Common myeloid progenitor, CD34-positive (primary cell): ENCODE measurements around the gene SH3BP2.

Experiments
- CTCF ChIA-PET: fragments of 350-600 bp; sonication (Branson Sonifier 250); formaldehyde crosslinking; loops from one replicate; lab custom pipeline; 2021; ENCODE audit warnings: antibody characterized with exemption; lab: Charles Lee
- POLR2A ChIA-PET: fragments of 350-600 bp; sonication (Branson Sonifier 250); formaldehyde crosslinking; loops from one replicate; lab custom pipeline; 2021; ENCODE audit warnings: antibody characterized with exemption; lab: Charles Lee
- DNase-seq, 3 donors: peaks; one replicate each; pipeline versions ENCODE4 v3.0.0 to v3.0.0-alpha.2; 2013
- H3K27ac ChIP-seq, 2 experiments: 1 replicate in 1 of 2; 2 replicates in 1 of 2; pipeline ENCODE4 v1.7.0; 2013; ENCODE audit warnings: inconsistent platforms in 2 of 2, low read length in 2 of 2, mild to moderate bottlenecking in 2 of 2, low read depth in 1 of 2, moderate library complexity in 1 of 2; ENCODE audit not compliant: severe bottlenecking in 2 of 2, insufficient read depth in 1 of 2, poor library complexity in 1 of 2
- H3K27me3 ChIP-seq, 5 experiments: replicated peaks in 2 of 5; 1 replicate in 3 of 5; 2 replicates in 2 of 5; pipeline versions ENCODE4 v1.6.1 to v1.7.0; 2013; ENCODE audit warnings: low read length in 4 of 5, mild to moderate bottlenecking in 2 of 5, moderate library complexity in 2 of 5, inconsistent platforms in 1 of 5; ENCODE audit not compliant: insufficient read depth in 5 of 5, control insufficient read depth in 4 of 5
- H3K36me3 ChIP-seq, 4 experiments: 1 replicate in 2 of 4; 2 replicates in 2 of 4; pipeline versions ENCODE4 v1.6.1 to v1.7.0; 2013; ENCODE audit warnings: low read length in 3 of 4, control low read depth in 1 of 4, mild to moderate bottlenecking in 1 of 4; ENCODE audit not compliant: control insufficient read depth in 4 of 4, insufficient read depth in 4 of 4
- H3K4me1 ChIP-seq, 4 experiments: 1 replicate in 3 of 4; 2 replicates in 1 of 4; pipeline versions ENCODE4 v1.6.1 to v1.7.1; 2013; ENCODE audit warnings: low read length in 3 of 4, mild to moderate bottlenecking in 3 of 4, control low read depth in 1 of 4, inconsistent platforms in 1 of 4, moderate library complexity in 1 of 4; ENCODE audit not compliant: control insufficient read depth in 4 of 4, insufficient read depth in 4 of 4; ENCODE audit errors: control extremely low read depth in 1 of 4
- H3K4me3 ChIP-seq, 7 experiments: 1 replicate in 4 of 7; 2 replicates in 3 of 7; pipeline versions ENCODE4 v1.5.1 to v1.7.0; 2013; ENCODE audit warnings: mild to moderate bottlenecking in 7 of 7, low read length in 6 of 7, moderate library complexity in 6 of 7, inconsistent platforms in 2 of 7, low read depth in 2 of 7, control low read depth in 1 of 7; ENCODE audit not compliant: insufficient read depth in 4 of 7, control insufficient read depth in 1 of 7; ENCODE audit errors: extremely low read depth in 1 of 7
- H3K9me3 ChIP-seq, 5 experiments: 1 replicate in 4 of 5; 2 replicates in 1 of 5; pipeline versions ENCODE4 v1.6.1 to v1.7.1; 2013; ENCODE audit warnings: low read length in 4 of 5, mild to moderate bottlenecking in 2 of 5, inconsistent platforms in 1 of 5, low read depth in 1 of 5, moderate library complexity in 1 of 5; ENCODE audit not compliant: control insufficient read depth in 4 of 5, insufficient read depth in 2 of 5; ENCODE audit errors: control extremely low read depth in 1 of 5
- WGBS: methylation state at CpG from one replicate; pipeline ENCODE4 v1.1.5; 2013; ENCODE audit not compliant: insufficient coverage; 5-methylcytosine and 5-hydroxymethylcytosine counted together

The SH3BP2 gene

GRCh38 chr4:2799224-2799911 is 6.5 kb downstream of the SH3BP2 start:
- Histone ChIP-seq H3K27me3 (no peaks in the 10 kb centered on the region), H3K9me3 (no peaks in the 10 kb centered on the region), H3K27ac (peak overlapping the region in 1 of 2 experiments; percentile 58), H3K36me3 (no peaks in the 10 kb centered on the region), H3K4me3 (peak overlapping the region in 4 of 7 experiments; percentile 45 to 53 (median 46)), H3K4me1 (peaks cover 5 to 97% (median 89%) of the 10 kb centered on the region in 4 experiments)
- CTCF ChIA-PET, result interaction anchor here (1.1 to 4.5 kb wide), 5 partner anchors 12 to 48 kb away, joined by 3 to 34 read pairs (median 4); no protein-coding TSS in a partner anchor
- DNase-seq, result peak in 1 of 3 donors; percentile 39
- POLR2A ChIA-PET, result interaction anchor here (0.6 to 2.0 kb wide), 5 partner anchors 11 to 19 kb away, joined by 3 to 8 read pairs (median 3); no protein-coding TSS in a partner anchor
- WGBS, result 8% methylated on average over 7 of the region's 14 CpGs

- Histone ChIP-seq H3K27ac (peak overlapping the region in 1 of 2 experiments; percentile 73), H3K4me3 (peak overlapping the region in 4 of 7 experiments; percentile 20 to 53 (median 46)), H3K9me3 (no peaks in the 10 kb centered on the region), H3K27me3 (no peaks in the 10 kb centered on the region), H3K36me3 (no peaks in the 10 kb centered on the region), H3K4me1 (peaks cover 5 to 97% (median 89%) of the 10 kb centered on the region in 4 experiments)
- WGBS, result 68% methylated on average over 14 of the region's 23 CpGs
- POLR2A ChIA-PET, result interaction anchor here (0.6 to 1.6 kb wide), 4 partner anchors 10 to 19 kb away, joined by 3 to 5 read pairs (median 4); no protein-coding TSS in a partner anchor
- CTCF ChIA-PET, result interaction anchor here (0.8 to 4.5 kb wide), 4 partner anchors 11 to 38 kb away, joined by 3 to 34 read pairs (median 7); no protein-coding TSS in a partner anchor
- DNase-seq, result no peak
Observed at GRCh38 chr4:2799971-2800690, 7.2 kb downstream of the SH3BP2 start.

GRCh38 chr4:2800691-2801596 is 8.1 kb downstream of the SH3BP2 start:
- Histone ChIP-seq H3K4me1 (peaks cover 5 to 98% (median 89%) of the 10 kb centered on the region in 4 experiments), H3K27me3 (no peaks in the 10 kb centered on the region), H3K9me3 (no peaks in the 10 kb centered on the region), H3K36me3 (no peaks in the 10 kb centered on the region), H3K4me3 (peak overlapping the region in 5 of 7 experiments; percentile 15 to 42 (median 26)), H3K27ac (peak overlapping the region in 1 of 2 experiments; percentile 73)
- POLR2A ChIA-PET, result interaction anchor here (0.6 to 1.6 kb wide), 3 partner anchors 9 to 20 kb away, joined by 4 to 5 read pairs (median 4); no protein-coding TSS in a partner anchor
- WGBS, result 28% methylated on average over 24 of the region's 29 CpGs
- DNase-seq, result peak; percentile 63 to 86 (median 82)
- CTCF ChIA-PET, result interaction anchor here (0.8 to 4.5 kb wide), 4 partner anchors 10 to 61 kb away, joined by 3 to 34 read pairs (median 6); no protein-coding TSS in a partner anchor

- Histone ChIP-seq H3K36me3 (no peaks in the 10 kb centered on the region), H3K9me3 (no peaks in the 10 kb centered on the region), H3K4me3 (no peak overlapping the region), H3K27me3 (no peaks in the 10 kb centered on the region), H3K27ac (no peak overlapping the region), H3K4me1 (peaks cover 2 to 90% (median 79%) of the 10 kb centered on the region in 4 experiments)
- no peak for DNase-seq
- ChIA-PET POLR2A (no interaction called here), CTCF (interaction anchor here (1.1 to 2.2 kb wide), 8 partner anchors 9 to 45 kb away, joined by 3 to 6 read pairs (median 4); no protein-coding TSS in a partner anchor)
- 96% methylated on average over 24 of the region's 27 CpGs for WGBS
Observed at GRCh38 chr4:2802618-2803531, 10.0 kb downstream of the SH3BP2 start.

GRCh38 chr4:2803624-2804448 is 11.0 kb downstream of the SH3BP2 start:
- POLR2A ChIA-PET, result no interaction called here
- peak in 1 of 3 donors; percentile 42 for DNase-seq

More at GRCh38 chr4:2803624-2804448, 11.0 kb downstream of the SH3BP2 start:
- CTCF ChIA-PET, result interaction anchor here (0.6 to 2.2 kb wide), 10 partner anchors 8 to 68 kb away, joined by 3 to 6 read pairs (median 4); no protein-coding TSS in a partner anchor
- Histone ChIP-seq H3K27me3 (no peaks in the 10 kb centered on the region), H3K4me3 (no peak overlapping the region), H3K36me3 (no peaks in the 10 kb centered on the region), H3K4me1 (peaks cover 2 to 80% (median 69%) of the 10 kb centered on the region in 4 experiments), H3K27ac (no peak overlapping the region), H3K9me3 (no peaks in the 10 kb centered on the region)
- 99% methylated on average over 20 of the region's 20 CpGs for WGBS
